ENCODE measurements around the gene SLC8A3.

Gene SLC8A3

DNA sequence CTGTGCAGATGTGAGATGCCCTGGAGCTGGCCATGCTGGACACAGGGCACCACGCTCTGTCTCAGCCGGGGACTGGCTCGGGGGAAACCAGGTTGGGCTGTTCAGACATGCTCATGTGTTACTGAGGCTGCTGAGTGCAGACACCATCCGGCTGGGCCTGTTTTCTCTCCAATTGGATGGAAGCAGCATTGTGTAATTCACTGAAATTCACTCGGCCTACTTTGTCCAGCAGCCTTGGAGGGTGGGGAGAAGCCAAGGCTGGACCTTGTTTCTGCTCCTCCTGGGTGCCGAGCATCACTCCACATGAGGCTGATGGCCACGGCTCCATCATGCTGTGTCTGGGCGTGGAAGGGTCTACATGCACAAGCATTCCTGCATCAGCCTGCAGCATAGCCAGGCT lies 178.8 kb downstream of the SLC8A3 start:
- TF ChIP-seq, protein P1, sequence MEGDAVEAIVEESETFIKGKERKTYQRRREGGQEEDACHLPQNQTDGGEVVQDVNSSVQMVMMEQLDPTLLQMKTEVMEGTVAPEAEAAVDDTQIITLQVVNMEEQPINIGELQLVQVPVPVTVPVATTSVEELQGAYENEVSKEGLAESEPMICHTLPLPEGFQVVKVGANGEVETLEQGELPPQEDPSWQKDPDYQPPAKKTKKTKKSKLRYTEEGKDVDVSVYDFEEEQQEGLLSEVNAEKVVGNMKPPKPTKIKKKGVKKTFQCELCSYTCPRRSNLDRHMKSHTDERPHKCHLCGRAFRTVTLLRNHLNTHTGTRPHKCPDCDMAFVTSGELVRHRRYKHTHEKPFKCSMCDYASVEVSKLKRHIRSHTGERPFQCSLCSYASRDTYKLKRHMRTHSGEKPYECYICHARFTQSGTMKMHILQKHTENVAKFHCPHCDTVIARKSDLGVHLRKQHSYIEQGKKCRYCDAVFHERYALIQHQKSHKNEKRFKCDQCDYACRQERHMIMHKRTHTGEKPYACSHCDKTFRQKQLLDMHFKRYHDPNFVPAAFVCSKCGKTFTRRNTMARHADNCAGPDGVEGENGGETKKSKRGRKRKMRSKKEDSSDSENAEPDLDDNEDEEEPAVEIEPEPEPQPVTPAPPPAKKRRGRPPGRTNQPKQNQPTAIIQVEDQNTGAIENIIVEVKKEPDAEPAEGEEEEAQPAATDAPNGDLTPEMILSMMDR (IDR thresholded peaks at IDR 0.05; ENCODE audit: insufficient read depth, missing control alignments): no peak
- FAIRE-seq (no peak), DNase-seq (ENCODE audit: insufficient read length, low spot score) (no peak)

DNA sequence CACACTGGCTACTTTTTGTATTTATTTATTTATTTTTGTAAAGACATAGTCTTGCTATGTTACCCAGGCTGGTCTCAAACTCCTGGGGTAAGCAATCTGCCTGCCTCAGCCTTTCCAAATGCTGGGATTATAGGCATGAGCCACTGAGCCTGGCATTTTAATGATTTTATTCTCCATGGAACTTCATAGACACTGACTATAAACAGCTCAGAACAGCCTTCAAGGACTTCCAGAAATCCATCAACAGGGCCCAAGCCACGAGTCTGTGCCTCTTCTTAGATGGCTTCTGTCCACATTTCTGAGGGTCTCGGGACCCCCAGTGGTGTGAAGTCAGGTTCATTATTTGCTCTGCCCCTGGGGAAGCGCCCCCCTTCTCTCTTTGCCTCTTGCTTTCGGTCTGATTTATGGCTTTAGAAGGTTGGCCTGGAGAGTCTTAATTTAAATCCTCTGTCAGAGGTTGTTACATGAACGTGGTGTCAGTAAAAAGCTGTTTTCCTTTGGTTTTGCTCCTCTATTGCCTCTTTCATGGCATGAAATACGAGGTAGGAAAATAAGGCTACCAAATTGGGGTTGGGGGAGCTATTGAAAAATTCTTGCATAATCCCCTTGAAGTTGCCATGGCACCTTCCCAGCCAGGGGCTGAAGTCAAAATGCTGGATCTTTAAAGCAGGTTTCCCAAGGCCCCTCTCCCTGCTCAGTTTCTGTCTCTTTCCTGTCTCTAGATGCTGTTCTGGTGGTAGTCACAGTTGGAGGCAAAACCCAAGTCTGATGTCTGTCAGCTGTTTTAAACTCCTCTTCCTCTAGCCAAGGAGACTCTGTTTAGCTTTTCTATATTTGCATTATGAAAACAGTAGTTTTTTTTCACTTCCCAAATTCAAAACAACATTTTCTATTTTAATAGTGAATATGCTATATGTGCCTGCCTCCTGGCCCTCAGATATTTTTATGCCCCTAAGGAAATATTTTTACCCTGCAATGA lies 180.2 kb downstream of the SLC8A3 start:
- DNase-seq (ENCODE audit: insufficient read length, low spot score): no peak
- TF ChIP-seq, protein P1 (IDR thresholded peaks at IDR 0.05; ENCODE audit: insufficient read depth, missing control alignments): no peak
- no peak for FAIRE-seq

DNA sequence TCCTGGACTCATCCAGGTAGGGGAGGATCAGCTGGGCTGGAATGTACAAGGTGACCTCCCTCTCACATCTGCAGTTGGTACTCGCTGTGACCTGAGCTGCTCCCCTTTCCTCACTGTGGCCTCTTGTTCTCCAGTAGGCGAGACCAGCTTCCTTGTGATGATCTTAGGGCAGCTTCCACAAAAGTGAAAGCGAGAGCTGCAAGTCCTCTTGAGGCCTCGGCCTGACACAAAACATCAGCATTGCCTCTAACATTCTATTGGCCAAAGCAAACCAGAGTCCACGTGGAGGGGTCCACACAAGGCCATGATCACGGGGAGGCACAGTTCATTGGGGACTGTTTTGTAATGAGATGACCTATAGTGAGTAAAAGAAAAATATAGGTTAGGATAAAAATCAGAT lies 182.1 kb downstream of the SLC8A3 start:
- FAIRE-seq (no peak), DNase-seq (ENCODE audit: insufficient read length, low spot score) (no peak)
- TF ChIP-seq, protein P1 (IDR thresholded peaks at IDR 0.05; ENCODE audit: insufficient read depth, missing control alignments): no peak

DNA sequence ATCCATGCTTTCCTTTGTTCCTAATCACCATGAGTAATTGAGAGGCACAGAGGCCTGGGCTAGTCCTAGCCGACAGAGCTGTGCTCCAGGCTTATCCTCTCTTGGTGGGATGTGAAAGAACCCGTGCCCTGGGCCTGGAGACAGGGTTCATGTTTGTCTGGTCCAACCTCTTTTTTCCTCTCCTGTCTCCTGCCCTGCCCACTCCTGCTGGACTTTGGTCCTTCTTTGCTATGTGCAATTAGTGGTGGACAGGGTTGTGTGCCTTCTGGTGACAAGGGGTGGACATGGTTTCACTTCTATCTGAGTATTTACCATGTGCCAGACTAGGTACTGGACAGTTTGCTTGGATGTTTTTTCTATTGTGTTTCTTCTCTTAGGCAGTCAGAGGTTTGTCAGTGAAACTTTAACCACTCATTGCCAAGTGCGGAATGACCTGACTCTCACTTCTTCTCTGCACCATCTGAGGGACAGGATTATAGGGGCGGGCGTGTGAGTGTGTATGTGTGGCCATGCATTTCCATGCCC lies 183.4 kb downstream of the SLC8A3 start:
- DNase-seq (ENCODE audit: insufficient read length, low spot score): no peak
- FAIRE-seq: no peak

DNA sequence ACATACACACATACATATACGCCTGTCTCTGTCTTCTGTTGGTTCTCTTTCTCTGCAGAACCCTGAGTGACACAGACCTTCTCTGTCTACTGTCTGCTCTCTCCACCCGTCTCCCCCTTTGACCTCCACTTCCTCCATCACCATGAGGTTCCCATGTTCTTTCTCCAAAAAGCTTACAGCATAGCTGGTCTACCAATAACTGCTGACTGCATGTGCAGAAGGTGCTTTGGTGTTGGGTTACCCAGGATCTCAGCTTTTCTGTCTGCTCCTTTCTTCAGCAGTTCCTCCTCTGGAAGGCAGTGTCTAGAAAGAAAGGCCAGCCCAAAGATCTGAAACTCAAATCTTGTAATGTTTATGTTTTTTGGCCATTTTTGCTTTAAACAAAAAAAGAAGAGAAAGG lies 184.0 kb downstream of the SLC8A3 start:
- FAIRE-seq (no peak), DNase-seq (ENCODE audit: insufficient read length, low spot score) (no peak)
- TF ChIP-seq, protein P1 (IDR thresholded peaks at IDR 0.05; ENCODE audit: insufficient read depth, missing control alignments): no peak

More for the DNA sequence above, 183.4 kb downstream of the SLC8A3 start:
- TF ChIP-seq, protein P1 (IDR thresholded peaks at IDR 0.05; ENCODE audit: insufficient read depth, missing control alignments): no peak

DNA sequence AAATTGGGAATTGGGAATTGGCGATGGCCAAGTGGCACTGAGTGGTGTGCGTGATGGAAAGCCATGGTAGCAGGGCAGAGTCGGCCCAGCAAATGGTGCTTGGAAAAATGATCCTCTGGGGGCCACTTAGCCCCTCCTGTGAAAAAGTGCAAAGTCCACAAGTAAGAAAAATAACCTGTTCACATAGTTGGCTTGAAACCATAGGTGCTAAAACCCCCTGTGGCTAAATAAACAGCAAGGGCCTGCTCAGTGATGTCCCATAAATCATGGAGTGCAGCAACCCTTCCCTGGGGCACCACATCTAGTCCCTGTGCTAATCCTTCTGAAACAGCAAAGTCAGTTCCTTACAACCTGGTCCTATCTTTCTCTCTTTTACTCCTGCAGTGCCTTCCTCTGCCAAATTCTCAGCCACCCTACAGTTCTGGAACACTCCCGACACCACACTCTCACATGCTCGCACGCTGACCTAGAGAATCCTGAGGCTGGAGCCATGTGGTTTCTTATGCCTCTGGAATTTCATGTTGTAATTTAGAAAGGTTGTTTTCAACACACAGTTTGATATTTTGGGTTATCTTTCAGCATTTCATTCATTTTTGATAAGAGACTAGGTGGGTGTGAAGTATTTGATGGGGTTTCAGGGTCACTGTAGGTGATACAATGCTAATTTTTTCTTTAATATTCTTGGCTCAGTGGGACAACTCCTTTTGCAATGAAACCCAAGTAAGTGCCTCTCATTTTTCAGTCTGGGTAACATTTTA lies 186.0 kb downstream of the SLC8A3 start:
- TF ChIP-seq, protein P1 (IDR thresholded peaks at IDR 0.05; ENCODE audit: insufficient read depth, missing control alignments): no peak
- FAIRE-seq: no peak

More for the DNA sequence above, 186.0 kb downstream of the SLC8A3 start:
- no peak for DNase-seq (ENCODE audit: insufficient read length, low spot score)

All from D721Med (cell line).